AG04449 (cell line): Measurements from ENCODE around the gene ABCC8.

Source experiments
- CTCF ChIA-PET: fragments of 350-600 bp; formaldehyde crosslinking; extraction: SDS; loops from one replicate; lab custom pipeline; 2021; ENCODE audit warnings: antibody characterized with exemption; lab: Yijun Ruan, JAX
- POLR2A ChIA-PET: fragments of 400-600, 350-600 bp; formaldehyde crosslinking; extraction: SDS; loops from one replicate; lab custom pipeline; 2020; ENCODE audit warnings: antibody characterized with exemption, inconsistent platforms; lab: Yijun Ruan, JAX
- DNase-seq: peaks from one replicate; pipeline ENCODE4 v3.0.0-alpha.2; 2010; ENCODE audit warnings: low read depth, low spot score
- H3K4me3 ChIP-seq: 2 replicates; pipeline ENCODE4 v1.5.1; 2011; ENCODE audit warnings: low read depth, mild to moderate bottlenecking, control low read depth, low read length
- CTCF ChIP-seq: IDR thresholded peaks from one replicate; pipeline ENCODE4 v1.5.1; 2011; ENCODE audit warnings: mild to moderate bottlenecking, moderate library complexity, low read length, control low read depth, inconsistent platforms; ENCODE audit not compliant: insufficient read depth; ENCODE audit errors: missing control alignments

The ABCC8 gene

GRCh38 chr11:17416492-17416891 lies 60.2 kb downstream of the ABCC8 start:
- ChIA-PET CTCF (no interaction called here), POLR2A (no interaction called here)
- TF ChIP-seq CTCF = no peak
- H3K4me3 ChIP-seq = no peak overlapping the region
- DNase-seq = no peak

GRCh38 chr11:17415523-17416104 lies 61.0 kb downstream of the ABCC8 start:
- DNase-seq = no peak
- no peak overlapping the region for H3K4me3 ChIP-seq
- POLR2A ChIA-PET = no interaction called here
- CTCF ChIA-PET = no interaction called here
- no peak for TF ChIP-seq CTCF

GRCh38 chr11:17414992-17415391 lies 61.7 kb downstream of the ABCC8 start:
- DNase-seq = no peak
- CTCF ChIA-PET = no interaction called here
- POLR2A ChIA-PET = no interaction called here
- H3K4me3 ChIP-seq = no peak overlapping the region
- TF ChIP-seq CTCF = no peak

- ChIA-PET POLR2A (no interaction called here), CTCF (no interaction called here)
- H3K4me3 ChIP-seq = no peak overlapping the region
- DNase-seq = no peak
- TF ChIP-seq CTCF = no peak
These were observed 62.3 kb downstream of the ABCC8 start for GRCh38 chr11:17414317-17414737.

- no peak for DNase-seq
- ChIA-PET POLR2A (no interaction called here), CTCF (no interaction called here)
These were observed 63.0 kb downstream of the ABCC8 start for GRCh38 chr11:17413414-17414316.

More at GRCh38 chr11:17413414-17414316, 63.0 kb downstream of the ABCC8 start:
- H3K4me3 ChIP-seq = no peak overlapping the region
- no peak for TF ChIP-seq CTCF
